ENCODE data around the gene MAPKAP1.

Gene MAPKAP1

GRCh38 chr9:125493881-125494652 lies 212.9 kb downstream of the MAPKAP1 start:
- no peaks in the 10 kb centered on the region for H3K36me3 ChIP-seq (ENCODE audit: low read length)
- no peak overlapping the region for H3K9ac ChIP-seq (ENCODE audit: low read length)
- TF ChIP-seq EZH2phosphoT487 (conservative IDR thresholded peaks at IDR 0.05; ENCODE audit: low read length), result no peak
- TF ChIP-seq, protein P1, sequence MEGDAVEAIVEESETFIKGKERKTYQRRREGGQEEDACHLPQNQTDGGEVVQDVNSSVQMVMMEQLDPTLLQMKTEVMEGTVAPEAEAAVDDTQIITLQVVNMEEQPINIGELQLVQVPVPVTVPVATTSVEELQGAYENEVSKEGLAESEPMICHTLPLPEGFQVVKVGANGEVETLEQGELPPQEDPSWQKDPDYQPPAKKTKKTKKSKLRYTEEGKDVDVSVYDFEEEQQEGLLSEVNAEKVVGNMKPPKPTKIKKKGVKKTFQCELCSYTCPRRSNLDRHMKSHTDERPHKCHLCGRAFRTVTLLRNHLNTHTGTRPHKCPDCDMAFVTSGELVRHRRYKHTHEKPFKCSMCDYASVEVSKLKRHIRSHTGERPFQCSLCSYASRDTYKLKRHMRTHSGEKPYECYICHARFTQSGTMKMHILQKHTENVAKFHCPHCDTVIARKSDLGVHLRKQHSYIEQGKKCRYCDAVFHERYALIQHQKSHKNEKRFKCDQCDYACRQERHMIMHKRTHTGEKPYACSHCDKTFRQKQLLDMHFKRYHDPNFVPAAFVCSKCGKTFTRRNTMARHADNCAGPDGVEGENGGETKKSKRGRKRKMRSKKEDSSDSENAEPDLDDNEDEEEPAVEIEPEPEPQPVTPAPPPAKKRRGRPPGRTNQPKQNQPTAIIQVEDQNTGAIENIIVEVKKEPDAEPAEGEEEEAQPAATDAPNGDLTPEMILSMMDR (IDR thresholded peaks at IDR 0.05; ENCODE audit: insufficient read depth, low read length, poor library complexity, severe bottlenecking), result no peak
- no peaks in the 10 kb centered on the region for H3F3A ChIP-seq (ENCODE audit: insufficient read depth)
- H3K27ac ChIP-seq (ENCODE audit: low read depth, low read length), result no peak overlapping the region
- H3K4me3 ChIP-seq (ENCODE audit: insufficient read depth, low read length, poor library complexity, severe bottlenecking), result no peak overlapping the region
- H3K9me2 ChIP-seq (replicated peaks; ENCODE audit: insufficient read depth, low read length), result no peaks in the 10 kb centered on the region
- no peaks in the 10 kb centered on the region for H3K9me3 ChIP-seq (ENCODE audit: insufficient read depth, low read length)
- no peak overlapping the region for H3K4me2 ChIP-seq (ENCODE audit: low read depth, low read length, poor library complexity, severe bottlenecking)
- H3K79me2 ChIP-seq (ENCODE audit: insufficient read depth, low read length), result no peaks in the 10 kb centered on the region
- H3K27me3 ChIP-seq (ENCODE audit: low read length), result no peaks in the 10 kb centered on the region
- no peaks in the 10 kb centered on the region for H4K20me1 ChIP-seq (ENCODE audit: low read depth, low read length)
- H2AFZ ChIP-seq (ENCODE audit: low read depth, low read length, severe bottlenecking), result no peak overlapping the region

DNA sequence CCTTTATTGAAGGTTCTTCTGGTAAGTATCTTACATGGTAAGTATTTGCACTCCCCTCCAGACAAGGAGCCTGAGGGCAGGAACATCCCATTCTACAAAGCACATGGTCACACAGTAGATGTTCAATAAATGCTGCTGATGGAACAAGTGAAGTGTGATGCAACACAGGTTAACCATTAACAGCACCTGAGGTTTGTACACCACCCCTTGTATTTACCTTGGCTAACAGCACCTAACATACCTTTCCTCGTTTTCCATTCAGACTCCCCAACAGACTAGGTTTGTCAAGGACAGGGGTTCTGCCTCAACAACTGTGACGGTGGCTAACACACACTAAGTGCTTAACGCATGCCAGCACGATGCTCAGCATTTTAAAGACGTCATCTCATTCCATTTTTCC lies 213.6 kb downstream of the MAPKAP1 start:
- Histone ChIP-seq H3K9me3 (ENCODE audit: insufficient read depth, low read length) (no peaks in the 10 kb centered on the region), H3K9me2 (replicated peaks; ENCODE audit: insufficient read depth, low read length) (no peaks in the 10 kb centered on the region), H3K4me3 (ENCODE audit: insufficient read depth, low read length, poor library complexity, severe bottlenecking) (no peak overlapping the region), H3K79me2 (ENCODE audit: insufficient read depth, low read length) (no peaks in the 10 kb centered on the region), H3K36me3 (ENCODE audit: low read length) (no peaks in the 10 kb centered on the region), H2AFZ (ENCODE audit: low read depth, low read length, severe bottlenecking) (no peak overlapping the region), H3K9ac (ENCODE audit: low read length) (no peak overlapping the region), H3F3A (ENCODE audit: insufficient read depth) (no peaks in the 10 kb centered on the region), H4K20me1 (ENCODE audit: low read depth, low read length) (no peaks in the 10 kb centered on the region), H3K4me2 (ENCODE audit: low read depth, low read length, poor library complexity, severe bottlenecking) (no peak overlapping the region), H3K27ac (ENCODE audit: low read depth, low read length) (no peak overlapping the region), H3K27me3 (ENCODE audit: low read length) (no peaks in the 10 kb centered on the region)
- TF ChIP-seq, protein P1 (IDR thresholded peaks at IDR 0.05; ENCODE audit: insufficient read depth, low read length, poor library complexity, severe bottlenecking), result no peak

GRCh38 chr9:125492719-125493118 lies 214.3 kb downstream of the MAPKAP1 start:
- no peak for TF ChIP-seq EZH2phosphoT487 (conservative IDR thresholded peaks at IDR 0.05; ENCODE audit: low read length)
- TF ChIP-seq, protein P1 (IDR thresholded peaks at IDR 0.05; ENCODE audit: insufficient read depth, low read length, poor library complexity, severe bottlenecking), result no peak
- no peaks in the 10 kb centered on the region for H4K20me1 ChIP-seq (ENCODE audit: low read depth, low read length)

More at GRCh38 chr9:125492719-125493118, 214.3 kb downstream of the MAPKAP1 start:
- no peaks in the 10 kb centered on the region for H3K27me3 ChIP-seq (ENCODE audit: low read length)
- no peak overlapping the region for H3K4me3 ChIP-seq (ENCODE audit: insufficient read depth, low read length, poor library complexity, severe bottlenecking)
- no peak overlapping the region for H3K27ac ChIP-seq (ENCODE audit: low read depth, low read length)
- H3K79me2 ChIP-seq (ENCODE audit: insufficient read depth, low read length), result no peaks in the 10 kb centered on the region
- H3K4me2 ChIP-seq (ENCODE audit: low read depth, low read length, poor library complexity, severe bottlenecking), result no peak overlapping the region
- H2AFZ ChIP-seq (ENCODE audit: low read depth, low read length, severe bottlenecking), result no peak overlapping the region
- H3K9ac ChIP-seq (ENCODE audit: low read length), result no peak overlapping the region
- H3K36me3 ChIP-seq (ENCODE audit: low read length), result no peaks in the 10 kb centered on the region
- no peaks in the 10 kb centered on the region for H3K9me2 ChIP-seq (replicated peaks; ENCODE audit: insufficient read depth, low read length)
- no peaks in the 10 kb centered on the region for H3F3A ChIP-seq (ENCODE audit: insufficient read depth)
- H3K9me3 ChIP-seq (ENCODE audit: insufficient read depth, low read length), result no peaks in the 10 kb centered on the region
